NCI-H2196 (cell line): ENCODE data around the gene RIOK1.
A peak's percentile ranks its signal among the peaks of the same experiment; 100 is the strongest.
"Not testable (repeated sequence)": the region's sequence is repeated elsewhere in the genome, so short reads cannot be mapped to it uniquely, and the experiment has no call there.

Experiments used
- DNase-seq: peaks from one replicate; lab custom pipeline; 2025; ENCODE audit not compliant: unreplicated experiment; lab: John Stamatoyannopoulos, UW

RIOK1 gene

DNA sequence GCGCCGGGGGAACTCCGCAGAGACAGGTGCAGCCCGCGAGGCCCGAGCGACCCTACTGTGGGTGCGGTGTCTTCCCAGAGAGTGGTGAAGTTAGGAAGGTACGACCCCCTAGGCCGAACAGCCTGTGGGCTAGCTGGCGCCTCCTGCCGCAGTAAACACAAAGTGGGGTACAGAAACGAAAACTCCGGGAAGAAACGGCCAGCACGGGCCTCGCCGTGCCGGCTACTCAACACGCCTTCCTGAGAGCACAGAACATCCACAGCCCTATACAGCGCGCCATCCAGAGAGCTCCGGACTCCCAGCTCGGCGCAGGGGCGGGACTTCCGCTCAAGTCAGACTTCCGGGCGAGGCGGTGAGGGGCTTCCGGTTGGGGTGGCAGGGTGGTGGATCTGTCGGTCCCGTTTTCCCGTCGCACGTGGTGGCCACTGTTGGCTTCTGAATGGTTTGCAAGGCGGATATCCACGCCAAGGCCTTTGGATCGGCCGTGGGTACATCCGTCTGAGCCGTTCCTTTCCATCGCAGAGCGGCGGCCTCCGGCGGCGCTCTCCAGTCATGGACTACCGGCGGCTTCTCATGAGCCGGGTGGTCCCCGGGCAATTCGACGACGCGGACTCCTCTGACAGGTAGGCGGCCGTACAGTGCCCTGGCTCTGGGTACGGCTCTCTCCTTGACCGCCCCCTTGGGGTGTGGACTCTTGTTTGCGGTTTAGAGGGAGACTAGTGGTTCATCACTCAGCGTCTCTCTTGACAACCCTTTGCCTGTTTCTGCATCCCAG lies at the start of gene RIOK1, which contains the start of gene CAGE1:
Gene RIOK1, plus strand, starts transcription at position 358 of the 775 bp plus-strand sequence. Its CDS starts 195 bp downstream, at position 553.
Gene CAGE1, minus strand, starts transcription at position 292 of the 775 bp plus-strand sequence. CDS start 2,569 bp downstream, outside the sequence.
- DNase-seq, result peak; percentile 96

DNA sequence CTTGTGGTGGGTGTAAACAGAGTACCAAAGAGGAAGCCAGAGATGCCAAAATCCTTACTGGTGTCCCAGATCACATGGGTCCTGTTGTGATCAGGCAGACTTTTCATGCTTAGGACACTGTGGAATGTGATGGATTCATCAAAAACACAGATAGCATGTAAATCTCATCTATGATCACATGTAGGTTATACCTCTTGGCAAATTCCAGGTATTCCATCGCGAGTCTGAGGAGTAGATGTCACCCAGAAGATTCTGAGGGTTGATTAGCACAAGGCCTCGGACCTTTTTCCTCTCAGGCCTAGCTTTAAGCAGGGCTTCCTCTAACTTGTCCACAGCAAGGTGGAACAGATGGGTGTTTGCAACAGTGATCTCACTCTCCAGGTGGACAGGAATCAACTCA lies 48.3 kb upstream of the RIOK1 start:
- no peak for DNase-seq

DNA sequence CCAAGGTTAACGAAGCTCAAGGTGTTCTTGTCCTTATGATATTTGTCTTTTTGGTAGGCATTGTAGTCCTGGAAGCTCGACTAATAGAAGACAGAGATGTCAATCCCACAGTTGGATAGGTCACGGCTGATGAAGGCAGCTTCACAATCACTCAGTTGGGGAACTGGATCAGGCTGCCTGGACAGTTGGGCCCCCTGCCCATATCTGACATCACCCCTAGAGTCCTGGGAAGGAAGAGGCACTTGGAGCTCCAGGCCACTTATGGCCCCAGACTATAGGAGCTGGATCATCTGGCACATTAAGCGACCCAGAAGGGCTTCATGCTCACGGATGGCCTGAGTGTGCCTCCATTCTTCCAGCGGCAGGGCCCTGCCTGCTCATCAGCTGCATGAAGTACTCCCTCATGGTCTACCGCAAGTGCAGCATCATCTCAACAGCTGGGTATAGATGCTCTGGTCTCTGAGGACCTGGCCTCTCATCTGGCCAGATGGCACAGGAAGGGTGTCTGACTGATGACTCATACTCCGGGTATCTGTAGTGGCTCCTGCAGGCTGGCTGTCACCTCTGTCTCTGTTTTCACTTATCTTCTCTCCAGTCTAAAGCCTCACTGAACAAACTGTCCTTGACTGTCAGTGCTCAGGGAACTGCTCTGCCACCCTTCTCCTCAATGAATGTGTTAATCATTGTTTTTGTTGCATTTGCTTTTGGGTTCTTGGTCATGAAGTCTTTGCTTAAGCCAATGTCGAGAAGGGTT lies 47.4 kb upstream of the RIOK1 start:
- DNase-seq, result peak; percentile 39

DNA sequence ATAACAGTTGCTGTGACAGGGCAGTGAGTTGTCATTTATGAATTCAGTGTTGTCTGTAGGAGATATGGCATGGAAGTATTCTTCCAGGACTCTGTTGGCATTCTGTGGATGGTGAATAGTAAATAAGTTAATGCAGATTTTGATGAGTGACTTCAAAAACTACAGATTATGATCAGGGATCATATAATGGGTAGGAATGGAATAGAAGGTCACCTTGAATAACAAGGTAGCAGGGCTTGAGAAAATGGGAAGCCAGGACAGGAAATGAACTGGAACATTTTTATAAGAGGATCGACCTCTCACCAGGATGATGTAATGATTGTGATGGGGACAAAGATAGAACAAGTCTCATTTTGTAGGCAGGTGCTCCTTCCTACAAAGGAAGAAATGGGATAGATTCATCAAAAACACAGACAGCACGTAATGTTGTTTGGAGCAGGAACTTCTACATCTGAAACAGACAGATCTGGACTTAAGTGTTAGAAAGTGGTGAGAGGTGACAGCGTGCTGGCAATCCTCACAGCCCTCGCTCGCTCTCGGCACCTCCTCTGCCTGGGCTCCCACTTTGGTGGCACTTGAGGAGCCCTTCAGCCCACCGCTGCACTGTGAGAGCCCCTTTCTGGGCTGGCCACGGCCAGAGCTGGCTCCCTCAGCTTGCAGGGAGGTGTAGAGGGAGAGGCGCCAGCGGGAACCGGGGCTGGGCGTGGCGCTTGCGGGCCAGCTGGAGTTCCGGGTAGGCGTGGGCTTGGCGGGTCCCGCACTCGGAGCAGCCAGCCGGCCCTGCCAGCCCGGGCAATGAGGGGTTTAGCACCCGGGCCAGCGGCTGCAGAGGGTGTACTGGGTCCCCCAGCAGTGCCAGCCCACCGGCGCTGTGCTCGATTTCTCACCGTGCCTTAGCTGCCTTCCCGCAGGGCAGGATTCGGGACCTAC lies 45.8 kb upstream of the RIOK1 start:
- DNase-seq, result no peak

DNA sequence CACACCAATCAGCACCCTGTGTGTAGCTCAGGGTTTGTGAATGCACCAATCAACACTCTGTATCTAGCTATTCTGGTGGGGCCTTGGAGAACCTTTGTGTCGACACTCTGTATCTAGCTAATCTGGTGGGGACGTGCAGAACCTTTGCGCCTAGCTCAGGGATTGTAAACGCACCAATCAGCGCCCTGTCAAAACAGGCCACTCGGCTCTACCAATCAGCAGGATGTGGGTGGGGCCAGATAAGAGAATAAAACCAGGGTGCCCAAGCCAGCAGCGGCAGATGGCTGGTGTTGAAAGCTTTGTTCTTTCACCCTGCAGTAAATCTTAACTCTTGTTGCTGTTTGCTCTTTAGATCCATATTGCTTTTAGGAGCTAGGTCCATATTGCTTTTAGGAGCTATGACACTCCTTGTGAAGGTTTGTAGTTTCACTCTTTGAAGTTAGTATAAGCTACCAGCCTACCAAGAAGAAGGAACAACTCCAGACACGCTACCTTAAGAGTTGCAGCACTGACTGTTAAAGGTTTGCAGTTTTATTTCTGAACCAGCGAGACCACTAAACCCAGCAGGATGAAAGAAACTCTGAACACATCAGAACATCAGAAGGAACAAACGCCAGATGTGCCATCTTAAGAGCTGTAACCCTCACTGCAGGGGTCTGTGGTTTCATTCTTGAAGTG lies 44.7 kb upstream of the RIOK1 start:
- DNase-seq, result not testable (repeated sequence)

DNA sequence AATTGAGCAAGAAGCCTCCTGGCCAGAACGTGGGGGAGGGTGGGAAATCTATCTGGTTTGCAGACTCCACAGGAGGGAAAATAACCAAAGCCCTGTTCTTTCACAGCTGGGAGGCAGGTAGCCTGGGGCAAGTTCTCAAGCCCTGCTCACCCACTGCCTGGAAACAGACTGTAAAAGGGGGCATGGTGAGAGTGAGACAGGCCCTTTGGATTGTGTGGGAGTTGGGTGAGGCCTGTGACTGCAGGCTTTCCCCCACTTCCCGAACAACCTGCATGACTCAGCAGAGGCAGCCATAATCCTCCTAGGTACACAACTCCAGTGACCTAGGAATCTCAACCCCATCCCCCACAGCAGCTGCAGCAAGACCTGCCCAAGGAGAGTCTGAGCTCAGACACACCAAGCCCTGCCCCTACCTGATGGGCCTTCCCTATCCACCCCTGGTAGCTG lies 42.0 kb upstream of the RIOK1 start:
- peak; percentile 25 for DNase-seq

DNA sequence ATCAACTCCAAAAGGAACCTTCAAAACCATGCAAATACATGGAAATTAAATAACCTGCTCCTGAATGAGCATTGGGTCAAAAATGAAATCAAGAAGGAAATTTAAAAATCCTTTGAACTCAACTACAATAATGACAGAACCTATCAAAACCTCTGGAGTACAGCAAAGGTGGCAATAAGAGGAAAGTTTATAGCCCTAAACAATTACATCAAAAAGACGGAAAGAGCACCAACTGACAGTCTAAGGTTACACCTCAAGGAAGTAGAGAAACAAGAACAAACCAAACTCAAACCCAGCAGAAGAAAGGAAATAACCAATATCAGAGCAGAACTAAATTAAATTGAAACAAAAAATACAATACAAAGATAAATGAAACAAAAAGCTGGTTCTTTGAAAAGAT lies 39.0 kb upstream of the RIOK1 start:
- DNase-seq, result not testable (repeated sequence)

DNA sequence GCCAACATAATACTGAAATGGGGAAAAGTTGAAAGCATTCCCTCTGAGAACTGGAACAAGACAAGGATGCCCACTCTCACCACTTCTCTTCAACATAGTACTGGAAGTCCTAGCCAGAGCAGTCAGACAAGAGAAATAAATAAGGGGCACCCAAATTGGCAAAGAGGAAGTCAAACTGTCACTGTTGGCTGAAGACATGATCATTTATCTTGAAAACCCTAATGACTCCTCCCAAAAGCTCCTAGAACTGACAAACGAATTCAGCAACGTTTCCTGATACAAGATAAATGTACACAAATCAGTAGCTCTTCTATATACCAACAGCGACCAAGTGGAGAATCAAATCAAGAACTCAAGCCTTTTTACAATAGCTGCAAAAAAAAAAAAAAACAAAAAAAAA lies 37.7 kb upstream of the RIOK1 start:
- not testable (repeated sequence) for DNase-seq

DNA sequence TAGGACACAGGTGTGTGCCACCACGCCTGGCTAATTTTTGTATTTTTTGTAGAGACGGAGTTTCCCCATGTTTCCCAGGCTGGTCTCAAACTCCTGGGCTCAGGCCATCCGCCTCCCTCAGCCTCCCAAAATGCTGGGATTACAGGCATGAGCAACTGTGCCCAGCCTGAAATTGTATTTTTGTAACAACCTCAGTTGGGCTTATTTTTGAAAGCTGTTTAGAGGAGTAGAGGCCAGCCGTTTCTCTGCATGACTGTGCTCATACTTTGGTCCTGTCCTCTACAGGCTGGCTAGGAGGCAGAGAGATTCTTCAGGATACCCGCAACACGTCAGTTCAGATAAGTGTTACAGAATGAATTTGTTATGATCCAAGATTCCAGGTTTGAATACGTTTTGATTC lies 22.2 kb upstream of the RIOK1 start:
- no peak for DNase-seq

DNA sequence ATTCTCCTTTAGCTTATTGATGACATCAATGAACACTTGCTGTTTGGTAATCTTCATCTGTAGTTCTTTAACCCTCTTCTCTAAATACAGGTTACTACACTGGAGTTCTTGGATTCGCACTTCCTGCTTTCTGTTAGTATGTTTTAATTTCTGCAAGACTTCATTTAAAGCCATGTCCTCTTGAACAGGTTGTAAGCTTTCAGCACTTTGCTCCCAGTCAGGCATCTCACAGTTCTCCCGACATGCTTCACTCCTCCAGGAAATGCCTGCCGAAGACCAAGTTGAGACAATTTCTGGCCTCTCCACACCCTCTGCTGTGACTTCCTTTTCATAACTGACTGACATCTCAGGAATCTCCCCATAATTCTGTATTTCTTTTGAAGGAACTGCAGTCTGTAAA lies 15.9 kb upstream of the RIOK1 start:
- DNase-seq, result no peak

DNA sequence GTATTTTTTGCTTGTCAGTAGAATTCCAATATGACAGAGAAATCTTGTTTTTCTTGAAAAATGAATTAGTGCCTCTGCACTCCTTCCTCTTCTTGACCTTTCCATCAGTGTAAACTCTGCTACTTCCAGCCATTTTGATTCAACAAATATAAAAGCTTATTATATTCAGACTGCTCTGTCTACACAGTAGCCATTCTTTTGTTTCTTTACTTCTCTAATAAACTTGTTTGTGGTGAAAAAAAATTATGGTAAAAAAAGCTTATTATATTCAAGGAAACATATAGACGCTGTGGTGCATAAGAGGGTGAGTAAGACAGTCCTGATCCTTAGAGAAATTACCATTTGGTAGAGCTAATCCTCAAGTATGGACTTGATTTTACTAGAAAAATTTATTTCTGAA lies 11.6 kb upstream of the RIOK1 start:
- DNase-seq, result no peak

DNA sequence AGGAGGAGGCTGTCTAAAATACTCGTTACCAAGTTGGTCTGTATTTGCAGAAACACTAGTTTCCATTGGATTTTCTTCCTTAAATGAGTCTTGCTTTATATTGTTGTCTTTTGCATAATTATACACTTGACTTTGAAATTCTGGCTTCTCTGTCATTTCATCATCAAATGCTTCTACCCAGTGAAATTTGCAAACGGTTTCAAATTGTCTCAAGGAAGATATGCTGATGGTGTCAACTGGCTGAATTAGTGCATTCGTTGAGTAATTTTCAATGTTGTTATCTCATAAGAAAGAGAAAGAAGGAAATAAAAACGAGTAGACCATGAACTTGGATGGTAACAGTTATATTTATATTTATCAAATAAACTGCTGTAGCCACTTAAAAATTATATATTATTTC lies 10.9 kb upstream of the RIOK1 start:
- DNase-seq, result no peak

DNA sequence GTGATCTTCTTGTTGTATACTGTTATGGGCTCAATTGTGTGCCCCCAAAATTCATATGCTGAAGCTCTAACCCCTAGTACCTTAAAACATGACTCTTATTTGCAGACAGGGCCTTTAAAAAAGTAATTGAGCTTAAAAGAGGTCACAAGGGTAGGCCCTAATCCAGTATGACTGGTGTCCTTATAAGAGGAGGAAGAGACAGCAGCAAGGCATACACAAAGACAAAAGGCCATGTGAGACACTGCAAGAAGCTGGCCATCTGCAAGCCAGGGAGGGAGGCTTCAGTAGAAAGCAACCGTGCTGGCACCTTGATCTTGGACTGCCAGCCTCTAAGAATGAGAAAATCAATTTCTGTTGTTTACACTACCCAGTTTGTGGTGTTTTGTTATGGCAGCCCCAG lies 8.5 kb upstream of the RIOK1 start:
- DNase-seq, result no peak

DNA sequence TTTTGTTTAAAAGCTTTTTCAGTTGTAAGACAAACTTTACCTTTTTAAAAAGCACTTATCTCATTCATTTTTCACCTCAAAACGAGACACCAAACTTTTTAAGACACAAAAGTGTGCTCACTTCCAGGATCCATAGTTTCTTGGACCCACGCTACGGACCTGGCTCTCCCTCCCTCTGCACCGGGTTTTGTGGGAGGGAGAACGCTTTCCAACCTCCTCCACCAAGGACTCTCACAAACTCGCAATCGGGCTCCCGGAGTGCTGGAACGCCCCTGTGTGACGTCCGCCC lies 502 bp upstream of the RIOK1 start:
- DNase-seq, result peak; percentile 55

DNA sequence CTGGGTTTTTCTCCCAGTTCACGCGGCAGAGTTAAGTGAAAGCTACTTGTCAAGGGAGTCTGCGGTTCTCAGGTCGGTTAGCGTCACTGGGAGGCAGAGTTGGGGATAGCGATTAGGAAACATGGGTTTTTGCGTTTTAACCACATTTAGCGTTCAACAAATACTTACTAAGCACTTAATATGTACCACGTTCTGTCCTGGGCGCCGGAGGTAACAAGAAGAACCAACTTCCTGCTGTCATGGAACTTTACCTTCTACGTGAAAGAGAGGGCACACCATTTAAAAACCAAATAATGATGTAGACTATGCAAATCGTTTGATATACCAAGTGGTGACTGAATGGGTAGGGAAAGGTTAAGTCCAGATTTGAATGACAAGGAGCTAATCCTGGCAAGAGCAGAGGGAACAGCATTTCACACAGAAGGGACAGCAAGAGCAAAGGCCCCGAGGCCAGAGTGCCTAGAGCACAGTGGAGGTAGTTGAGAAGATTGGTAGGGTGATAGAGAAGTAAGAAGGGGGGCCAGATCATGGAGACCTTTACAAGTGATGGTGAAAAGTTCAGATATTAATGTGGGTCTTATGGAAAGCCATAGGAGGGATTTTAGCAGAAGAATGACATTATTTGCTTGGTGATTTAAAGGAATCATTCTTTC lies 744 bp downstream of the RIOK1 start:
- no peak for DNase-seq

DNA sequence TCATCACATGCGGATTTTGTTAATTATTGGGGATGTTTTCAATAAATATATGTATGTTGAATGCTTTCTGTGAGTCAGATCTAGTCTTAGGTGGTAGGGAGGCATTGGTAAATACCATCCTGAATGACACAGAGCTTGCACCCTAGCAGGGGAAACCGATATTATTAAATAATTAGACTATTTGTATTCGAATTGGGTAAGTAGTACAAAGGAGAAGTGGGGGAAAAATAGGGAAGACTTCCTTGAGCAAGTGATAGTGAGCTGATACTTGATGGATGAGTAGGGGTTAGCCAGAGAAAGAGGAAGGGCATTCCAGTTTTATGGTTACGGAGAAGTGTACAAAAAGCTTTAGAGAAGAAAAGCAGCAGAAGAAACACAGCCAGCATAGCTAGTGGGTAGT lies 1.5 kb downstream of the RIOK1 start:
- DNase-seq, result no peak

DNA sequence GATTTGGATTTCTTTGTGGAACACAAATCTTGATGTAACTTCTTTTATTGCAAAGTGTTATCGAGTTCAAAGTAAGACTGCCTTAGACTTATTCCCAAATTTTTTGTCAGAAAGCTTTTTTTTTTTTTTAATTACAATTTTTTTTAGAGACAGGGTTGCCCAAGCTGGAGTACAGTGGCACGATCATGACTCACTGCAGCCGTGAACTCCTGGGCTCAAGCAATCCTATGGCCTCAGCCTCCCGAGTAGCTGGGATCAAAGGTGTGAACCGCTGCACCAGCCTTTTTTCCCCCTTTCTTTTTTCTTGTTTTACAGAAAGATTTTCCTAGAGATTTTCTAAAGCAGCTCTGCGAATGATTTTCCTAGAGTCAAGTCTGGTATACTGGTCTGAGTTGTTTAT lies 2.8 kb downstream of the RIOK1 start:
- DNase-seq, result no peak

DNA sequence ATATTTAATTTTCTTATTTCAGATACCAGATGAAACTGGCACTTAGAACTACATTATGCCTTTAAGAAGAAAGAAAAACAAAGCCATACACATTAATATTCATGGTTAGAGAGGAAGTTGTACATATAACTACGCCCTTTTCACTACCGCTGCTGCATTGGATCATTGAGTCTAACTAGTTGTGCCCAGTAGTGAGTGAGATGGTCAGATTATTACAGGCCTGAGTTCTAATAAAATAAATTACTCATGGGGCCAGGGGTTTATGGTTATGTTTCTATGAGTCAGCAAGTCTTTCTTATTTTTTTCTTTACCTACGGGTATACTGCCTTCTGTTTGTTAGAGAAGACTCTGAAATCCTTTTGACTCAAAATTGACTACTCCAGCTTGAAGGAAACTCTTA lies 11.5 kb downstream of the RIOK1 start:
- DNase-seq, result no peak

DNA sequence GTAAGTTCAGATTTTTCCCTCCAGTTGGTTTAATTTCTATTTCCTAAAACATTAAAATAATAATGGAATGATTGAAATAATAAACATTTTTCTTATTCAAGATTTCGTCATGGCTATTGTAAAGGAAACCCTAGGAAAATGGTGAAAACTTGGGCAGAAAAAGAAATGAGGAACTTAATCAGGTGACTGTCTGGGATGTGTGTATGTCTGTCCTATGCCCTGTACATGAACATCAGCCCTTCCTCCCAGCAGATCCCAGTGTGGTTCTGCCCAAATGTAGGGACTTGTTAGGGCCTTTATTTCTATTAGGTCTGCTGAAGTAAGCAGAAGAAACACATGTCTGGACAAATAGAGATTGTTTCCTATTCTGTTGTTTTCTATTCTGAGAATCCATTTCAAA lies 13.1 kb downstream of the RIOK1 start:
- no peak for DNase-seq

DNA sequence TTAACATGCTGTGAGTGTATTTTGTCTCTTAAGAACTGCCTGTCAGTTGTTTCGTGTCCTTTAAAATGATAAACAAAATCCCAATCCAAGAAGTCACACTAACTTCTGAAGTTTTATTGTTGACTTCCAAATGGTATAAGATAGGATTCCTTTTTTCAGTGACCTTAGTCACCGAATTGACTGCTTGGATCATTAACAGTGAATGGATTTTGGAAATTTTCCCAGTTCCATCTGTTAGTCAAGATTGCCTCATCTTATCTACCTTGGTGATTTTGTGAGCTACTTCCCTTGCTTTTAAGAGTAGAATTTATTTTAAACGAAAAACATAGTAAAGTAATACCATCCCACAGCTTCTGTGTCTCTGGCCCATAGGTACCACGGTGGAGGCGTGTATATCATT lies 14.9 kb downstream of the RIOK1 start:
- DNase-seq, result no peak
